ENCODE data around the gene DNAH7. TPM values are rescaled to one million over a fixed set of nuclear protein-coding genes. Genes with fewer than 3 reads are reported as not detected.

DNAH7 gene
- total and polyA plus RNA-seq, 2 experiments from 2014 or later: 0.35 to 1.1 TPM

- Mint-ChIP-seq H3K27ac (peak overlapping the region; percentile 25; the same call in 1 of the 2 replicates), H3K36me3 (ENCODE audit: low read depth) (peaks cover 34% of the 10 kb centered on the region), H3K27me3 (ENCODE audit: insufficient read depth, low read depth, poor library complexity) (no peaks in the 10 kb centered on the region), H3K4me3 (no peak overlapping the region), H3K4me1 (peaks cover 22% of the 10 kb centered on the region; the same call in 2 of the 3 replicates), H3K9me3 (no peaks in the 10 kb centered on the region)
- Histone ChIP-seq H4K20me1 (replicated peaks; ENCODE audit: insufficient read depth) (0 out of 2 replicates have a peak, but pooled peaks cover 5% of the 10 kb centered on the region), H2AFZ (no peak overlapping the region), H3F3A (replicated peaks; ENCODE audit: low read depth) (no peaks in the 10 kb centered on the region), H3K4me3 (no peak overlapping the region), H3K4me2 (no peak overlapping the region), H3K36me3 (ENCODE audit: insufficient read depth) (peaks cover 23% of the 10 kb centered on the region; the same call in 1 of the 2 replicates), H3K4me1 (ENCODE audit: insufficient read depth) (peaks cover 15% of the 10 kb centered on the region; the same call in 1 of the 2 replicates), H3K27ac (ENCODE audit: low read depth) (no peak overlapping the region), H3K27me3 (ENCODE audit: insufficient read depth) (no peaks in the 10 kb centered on the region), H3K79me2 (replicated peaks; ENCODE audit: insufficient read depth) (peaks cover 24% of the 10 kb centered on the region), H3K9me2 (ENCODE audit: insufficient read depth) (no peaks in the 10 kb centered on the region)
- TF ChIP-seq EZH2phosphoT487 (IDR thresholded peaks at IDR 0.05; ENCODE audit: unreplicated experiment) (no peak), EZH2 (IDR thresholded peaks at IDR 0.05; ENCODE audit: low read depth, unreplicated experiment) (no peak), ETS1 (IDR thresholded peaks at IDR 0.05) (no peak), ZNF114 (CRISPR knock-in tag; IDR thresholded peaks at IDR 0.05) (no peak), CTCF (conservative IDR thresholded peaks at IDR 0.05; ENCODE audit: low read depth in 2 of 2) (no peak), POLR2AphosphoS5 (IDR thresholded peaks at IDR 0.05; ENCODE audit: low read depth) (no peak), STAT1 (IDR thresholded peaks at IDR 0.05; ENCODE audit: unreplicated experiment) (no peak)
- ATAC-seq (no peak), DNase-seq (ENCODE audit: low spot score) (no peak)
These were observed 358.5 kb downstream of the DNAH7 start for GRCh38 chr2:195709901-195710806.

- H3K9me2 ChIP-seq (ENCODE audit: insufficient read depth): no peaks in the 10 kb centered on the region
- H3F3A ChIP-seq (replicated peaks; ENCODE audit: low read depth): no peaks in the 10 kb centered on the region
- Mint-ChIP-seq H3K36me3 (ENCODE audit: low read depth) (peaks cover 17% of the 10 kb centered on the region), H3K9me3 (peaks cover 3% of the 10 kb centered on the region), H3K27ac (0 out of 2 replicates have a peak overlapping the region, but pooled peaks have one; percentile 49), H3K4me1 (peaks cover 21% of the 10 kb centered on the region; the same call in 2 of the 3 replicates), H3K27me3 (ENCODE audit: insufficient read depth, low read depth, poor library complexity) (no peaks in the 10 kb centered on the region), H3K4me3 (no peak overlapping the region)
- H4K20me1 ChIP-seq (replicated peaks; ENCODE audit: insufficient read depth): no peaks in the 10 kb centered on the region; the same call in 1 of the 2 replicates
- DNase-seq (ENCODE audit: low spot score) (peak; percentile 70), ATAC-seq (peak; percentile 87)
- no peak overlapping the region for H3K4me3 ChIP-seq
- H3K36me3 ChIP-seq (ENCODE audit: insufficient read depth): peaks cover 4% of the 10 kb centered on the region; the same call in 1 of the 2 replicates
- H3K4me1 ChIP-seq (ENCODE audit: insufficient read depth): peaks cover 15% of the 10 kb centered on the region; the same call in 1 of the 2 replicates
- no peak overlapping the region for H2AFZ ChIP-seq
- peaks cover 61% of the 10 kb centered on the region for H3K79me2 ChIP-seq (replicated peaks; ENCODE audit: insufficient read depth)
- no peaks in the 10 kb centered on the region for H3K27me3 ChIP-seq (ENCODE audit: insufficient read depth)
- H3K4me2 ChIP-seq: no peak overlapping the region
- H3K27ac ChIP-seq (ENCODE audit: low read depth): peak overlapping the region; percentile 24; the same call in 1 of the 2 replicates
- TF ChIP-seq NANOG (IDR thresholded peaks at IDR 0.05; ENCODE audit: borderline replicate concordance) (no peak), ZNF462 (CRISPR knock-in tag; IDR thresholded peaks at IDR 0.05) (no peak), JUNB (IDR thresholded peaks at IDR 0.05; ENCODE audit: unreplicated experiment) (no peak)
These were observed 362.3 kb downstream of the DNAH7 start for GRCh38 chr2:195706161-195706900.
